H1 (cell line): Measurements from ENCODE around the gene TM4SF18. TPM values are rescaled to one million over a fixed set of nuclear protein-coding genes. Genes with fewer than 3 reads are reported as not detected.

Experiments
- CTCF ChIA-PET: fragments of 300-600 bp; sonication (Branson Sonifier 250); formaldehyde crosslinking; loops from one replicate; lab custom pipeline; 2021; ENCODE audit not compliant: partially characterized antibody; lab: Charles Lee
- POLR2A ChIA-PET: fragments of 300-600 bp; sonication (Branson Sonifier 250); formaldehyde crosslinking; loops from one replicate; lab custom pipeline; 2021; ENCODE audit warnings: inconsistent platforms; ENCODE audit not compliant: partially characterized antibody; lab: Charles Lee
- DNase-seq, 2 experiments: peaks; one replicate each; pipeline versions ENCODE4 v3.0.0 to v3.0.0-alpha.2; 2010 to 2022; ENCODE audit warnings: low spot score in 2 of 2, low read depth in 1 of 2, mixed read lengths in 1 of 2
- FAIRE-seq: peaks from 2 replicates; lab custom pipeline; 2011; peaks lifted over from hg19 to GRCh38; lab: Jason Lieb, UNC
- H2AFZ ChIP-seq: 2 replicates; pipeline ENCODE4 v1.8.1; 2012; ENCODE audit warnings: low read length, inconsistent platforms
- H2AK5ac ChIP-seq: 2 replicates; pipeline ENCODE4 v1.6.1; 2013; ENCODE audit warnings: low read depth, low read length
- H2BK120ac ChIP-seq: replicated peaks from 2 replicates; pipeline ENCODE3; 2013; ENCODE audit warnings: low read depth, low read length, inconsistent platforms
- H2BK12ac ChIP-seq: 2 replicates; pipeline ENCODE4 v1.6.1; 2013; ENCODE audit warnings: low read depth, low read length
- H2BK15ac ChIP-seq: 2 replicates; pipeline ENCODE4 v1.6.1; 2013; ENCODE audit warnings: low read length
- H2BK20ac ChIP-seq: 2 replicates; pipeline ENCODE4 v1.6.1; 2013; ENCODE audit warnings: low read length
- H2BK5ac ChIP-seq: 2 replicates; pipeline ENCODE4 v1.6.1; 2013; ENCODE audit warnings: low read depth, low read length
- H3K14ac ChIP-seq: 2 replicates; pipeline ENCODE4 v1.6.1; 2013; ENCODE audit warnings: inconsistent platforms; ENCODE audit not compliant: insufficient read length
- H3K18ac ChIP-seq: 2 replicates; pipeline ENCODE4 v1.6.1; 2013; ENCODE audit warnings: low read length; ENCODE audit errors: extremely low read depth
- H3K23ac ChIP-seq: 2 replicates; pipeline ENCODE4 v1.6.1; 2013; ENCODE audit warnings: inconsistent platforms; ENCODE audit not compliant: insufficient read length
- H3K23me2 ChIP-seq: 2 replicates; pipeline ENCODE4 v1.6.1; 2013; ENCODE audit warnings: low read depth, low read length
- H3K27ac ChIP-seq: 2 replicates; pipeline ENCODE4 v1.6.1; 2011; ENCODE audit warnings: low read depth, low read length, inconsistent platforms
- H3K27me3 ChIP-seq, 4 experiments: replicated peaks in 1 of 4; 1 replicate in 1 of 4; 2 replicates in 3 of 4; pipeline versions ENCODE4 v1.6.1 to v1.8.1; 2011 to 2013; ENCODE audit warnings: low read length in 3 of 4, mild to moderate bottlenecking in 3 of 4, inconsistent platforms in 2 of 4, mixed read lengths in 2 of 4, moderate library complexity in 1 of 4; ENCODE audit not compliant: control insufficient read depth in 3 of 4, insufficient read depth in 3 of 4; ENCODE audit errors: extremely low read depth in 1 of 4
- H3K36me3 ChIP-seq, 4 experiments: 2 replicates each; pipeline versions ENCODE4 v1.6.1 to v1.8.1; 2011 to 2013; ENCODE audit warnings: mild to moderate bottlenecking in 4 of 4, low read length in 3 of 4, moderate library complexity in 2 of 4, control low read depth in 1 of 4, inconsistent platforms in 1 of 4; ENCODE audit not compliant: insufficient read depth in 4 of 4, control insufficient read depth in 2 of 4
- H3K4ac ChIP-seq: replicated peaks from 2 replicates; pipeline ENCODE3; 2013; ENCODE audit warnings: low read length, low read depth, mixed read lengths, inconsistent platforms; ENCODE audit not compliant: insufficient read length
- H3K4me1 ChIP-seq, 4 experiments: replicated peaks in 1 of 4; 1 replicate in 1 of 4; 2 replicates in 3 of 4; pipeline versions ENCODE4 v1.6.1 to v1.8.1; 2011 to 2013; ENCODE audit warnings: low read length in 3 of 4, inconsistent platforms in 2 of 4, mixed read lengths in 1 of 4; ENCODE audit not compliant: insufficient read depth in 4 of 4, control insufficient read depth in 3 of 4
- H3K4me2 ChIP-seq, 2 experiments: 2 replicates each; pipeline versions ENCODE4 v1.6.1 to v1.8.1; 2011 to 2013; ENCODE audit warnings: low read depth in 2 of 2, low read length in 2 of 2, control low read depth in 1 of 2, inconsistent platforms in 1 of 2, mild to moderate bottlenecking in 1 of 2; ENCODE audit not compliant: insufficient read depth in 1 of 2
- H3K4me3 ChIP-seq, 4 experiments: fragments of 200-600, 300-600 bp in 1 of 4; sonication (generic), shearing (Covaris generic), sonication (Bioruptor Twin) in 1 of 4; 2 replicates each; pipeline versions ENCODE4 v1.5.1 to v1.8.1; 2011 to 2016; ENCODE audit warnings: low read length in 4 of 4, low read depth in 3 of 4, control low read depth in 2 of 4, inconsistent platforms in 2 of 4, mild to moderate bottlenecking in 2 of 4, mixed read lengths in 1 of 4, moderate library complexity in 1 of 4; ENCODE audit not compliant: insufficient read depth in 2 of 4; ENCODE audit errors: extremely low read depth in 1 of 4
- H3K56ac ChIP-seq: replicated peaks from 2 replicates; pipeline ENCODE3; 2013; ENCODE audit warnings: low read depth, mild to moderate bottlenecking, mixed read lengths, low read length, inconsistent platforms; ENCODE audit not compliant: insufficient read length
- H3K79me1 ChIP-seq: 2 replicates; pipeline ENCODE4 v1.6.1; 2013; ENCODE audit warnings: low read depth, low read length, control low read depth
- H3K79me2 ChIP-seq, 2 experiments: 2 replicates each; pipeline versions ENCODE4 v1.6.1 to v1.8.1; 2012 to 2013; ENCODE audit warnings: low read length in 2 of 2, mild to moderate bottlenecking in 2 of 2, inconsistent platforms in 1 of 2; ENCODE audit not compliant: insufficient read depth in 2 of 2, control insufficient read depth in 1 of 2
- H3K9ac ChIP-seq, 4 experiments: replicated peaks in 1 of 4; 1 replicate in 1 of 4; 2 replicates in 3 of 4; pipeline versions ENCODE4 v1.6.1 to v1.8.1; 2011 to 2013; ENCODE audit warnings: low read depth in 3 of 4, low read length in 3 of 4, control low read depth in 2 of 4, mild to moderate bottlenecking in 2 of 4, moderate library complexity in 2 of 4, inconsistent platforms in 1 of 4; ENCODE audit errors: extremely low read depth in 1 of 4
- H3K9me3 ChIP-seq, 2 experiments: 2 replicates each; pipeline versions ENCODE4 v1.6.1 to v1.8.1; 2012 to 2013; ENCODE audit warnings: mild to moderate bottlenecking in 2 of 2, moderate library complexity in 2 of 2, control low read depth in 1 of 2, inconsistent platforms in 1 of 2, low read depth in 1 of 2, low read length in 1 of 2, mixed read lengths in 1 of 2; ENCODE audit not compliant: insufficient read depth in 2 of 2
- H4K20me1 ChIP-seq, 2 experiments: replicated peaks in 1 of 2; 2 replicates each; pipeline versions ENCODE3 to v1.8.1; 2011 to 2013; ENCODE audit warnings: inconsistent platforms in 2 of 2, low read length in 2 of 2, mild to moderate bottlenecking in 1 of 2; ENCODE audit not compliant: insufficient read depth in 2 of 2, control insufficient read depth in 1 of 2
- H4K5ac ChIP-seq: 2 replicates; pipeline ENCODE4 v1.6.1; 2013; ENCODE audit warnings: low read length, low read depth, mixed read lengths, inconsistent platforms; ENCODE audit not compliant: insufficient read length
- H4K8ac ChIP-seq: 2 replicates; pipeline ENCODE4 v1.8.0; 2013; ENCODE audit warnings: mild to moderate bottlenecking, moderate library complexity, low read length, inconsistent platforms; ENCODE audit not compliant: insufficient read depth; ENCODE audit errors: extremely low read depth
- H4K91ac ChIP-seq: replicated peaks from 2 replicates; pipeline ENCODE3; 2013; ENCODE audit warnings: low read length, mixed read lengths, inconsistent platforms; ENCODE audit not compliant: insufficient read length
- ASH2L ChIP-seq: fragments of 200-600, 300-600 bp; sonication (generic); IDR thresholded peaks from one replicate; pipeline ENCODE4 v1.7.1; 2017; ENCODE audit warnings: low read length
- BCL11A ChIP-seq, 2 experiments: IDR thresholded peaks; one replicate each; pipeline ENCODE4 v1.6.1; 2011; ENCODE audit warnings: low read depth in 2 of 2, low read length in 2 of 2, mild to moderate bottlenecking in 2 of 2
- CTCF ChIP-seq, 3 experiments: IDR thresholded peaks; 1 replicate in 2 of 3; 2 replicates in 1 of 3; pipeline versions ENCODE4 v1.5.1 to v1.6.1; 2011; ENCODE audit warnings: low read length in 3 of 3, mild to moderate bottlenecking in 3 of 3, inconsistent platforms in 2 of 3, low read depth in 1 of 3, moderate library complexity in 1 of 3; ENCODE audit not compliant: insufficient read depth in 1 of 3; ENCODE audit errors: control extremely low read depth in 1 of 3
- EP300 ChIP-seq, 2 experiments: IDR thresholded peaks; 1 replicate in 1 of 2; 2 replicates in 1 of 2; pipeline ENCODE4 v1.6.1; 2011 to 2012; ENCODE audit warnings: low read depth in 2 of 2, low read length in 2 of 2, mild to moderate bottlenecking in 2 of 2, borderline replicate concordance in 1 of 2, inconsistent platforms in 1 of 2, moderate library complexity in 1 of 2
- HDAC6 ChIP-seq: IDR thresholded peaks from one replicate; pipeline ENCODE4 v1.7.1; 2012; ENCODE audit warnings: low read depth, mild to moderate bottlenecking, inconsistent platforms, low read length, moderate library complexity
- KDM4A ChIP-seq: IDR thresholded peaks from one replicate; pipeline ENCODE4 v1.7.1; 2012; ENCODE audit warnings: low read depth, mild to moderate bottlenecking, moderate library complexity, low read length, inconsistent platforms; ENCODE audit not compliant: severe bottlenecking
- SIX5 ChIP-seq: IDR thresholded peaks from 2 replicates; pipeline ENCODE4 v1.6.1; 2011; ENCODE audit warnings: mild to moderate bottlenecking, low read depth, low read length
- TAF1 ChIP-seq: IDR thresholded peaks from 2 replicates; pipeline ENCODE4 v1.6.1; 2011; ENCODE audit warnings: mild to moderate bottlenecking, low read depth, low read length
- TCF12 ChIP-seq: IDR thresholded peaks from 2 replicates; pipeline ENCODE4 v1.6.1; 2011; ENCODE audit warnings: low read depth, mild to moderate bottlenecking, low read length
- ZNF274 ChIP-seq: IDR thresholded peaks from 2 replicates; pipeline ENCODE4 v1.7.0; 2012; ENCODE audit warnings: low read length, borderline replicate concordance; ENCODE audit errors: extremely low read depth
- WGBS, 2 experiments: shearing (Covaris generic) in 1 of 2; methylation state at CpG; one replicate each; pipeline versions ENCODE4 v1.1.6 to v1.1.7; 2013 to 2015; ENCODE audit warnings: low lambda C conversion rate in 2 of 2, mixed read lengths in 2 of 2, inconsistent platforms in 1 of 2, low coverage in 1 of 2, missing lambda C conversion rate in 1 of 2; ENCODE audit not compliant: insufficient replicate concordance in 2 of 2, insufficient coverage in 1 of 2, insufficient read length in 1 of 2; ENCODE audit errors: extremely low coverage in 1 of 2, missing lambda C conversion rate in 1 of 2; 5-methylcytosine and 5-hydroxymethylcytosine counted together
- polyA plus RNA-seq, 7 experiments: library from polyadenylated mRNA; depleted of rRNA in 3 of 7; stranded (reverse) in 5 of 7; unstranded in 2 of 7; fragments of >200 nt in 5 of 7; fragments of 200-250 nt in 2 of 7; gene quantifications; 1 replicate in 5 of 7; 2 replicates in 1 of 7; 4 replicates in 1 of 7; pipeline versions ENCODE4 v1.2.1 to v1.2.3, GENCODE V29; 2011 to 2013; ENCODE audit warnings: missing spikeins in 2 of 7, mixed read lengths in 2 of 7
- total RNA-seq: library from RNA; stranded (reverse); fragmentation: NEBNext Ultra II Directional; extraction: Animal tissue kit (Norgen Biotek cat#: 25700); gene quantifications from 2 replicates; pipeline ENCODE4 v1.2.1, GENCODE V29; 2021

Gene TM4SF18
- total and polyA plus RNA-seq, 2 of the 8 experiments (the other 6 are each of a cell fraction or from before 2014, with no cell fraction given) = 2.9 to 13.6 TPM

DNA sequence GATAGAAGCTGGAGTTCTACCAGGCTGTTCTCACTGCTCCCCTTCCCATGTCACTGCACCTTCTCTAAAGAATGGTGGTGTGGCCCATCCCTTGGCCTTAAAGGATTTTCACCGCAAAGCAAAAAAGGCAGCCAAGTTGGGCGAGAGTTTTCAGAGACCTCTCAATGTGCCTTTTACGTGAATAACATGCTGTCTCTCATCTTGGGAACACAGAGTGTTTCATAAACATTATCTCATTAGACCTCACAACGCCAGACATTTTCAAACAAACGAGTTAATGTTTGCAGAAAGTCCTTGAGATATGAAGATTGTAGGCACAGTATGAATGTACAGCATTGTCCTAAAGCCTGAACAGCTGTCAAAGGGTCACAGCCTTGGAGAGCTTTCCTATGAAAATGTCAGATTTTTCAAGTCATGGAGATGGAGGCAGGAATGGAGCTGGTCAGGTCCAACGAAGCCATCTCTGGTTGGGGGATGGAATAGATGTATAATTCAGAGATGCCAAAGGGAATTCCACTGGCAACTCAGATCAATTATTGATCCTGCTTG is 22.7 kb upstream of the TM4SF18 start:
- no peak overlapping the region for H3K23ac ChIP-seq
- no peak overlapping the region for H3K4ac ChIP-seq
- no peak overlapping the region for H3K14ac ChIP-seq
- H2BK120ac ChIP-seq = no peak overlapping the region
- no peaks in the 10 kb centered on the region for H3K36me3 ChIP-seq
- no peak overlapping the region for H2BK15ac ChIP-seq
- H4K5ac ChIP-seq = no peak overlapping the region
- DNase-seq = no peak
- H3K9ac ChIP-seq = no peak overlapping the region
- no peak overlapping the region for H2BK12ac ChIP-seq
- H3K79me1 ChIP-seq = no peaks in the 10 kb centered on the region
- no peaks in the 10 kb centered on the region for H4K20me1 ChIP-seq
- no peak overlapping the region for H3K27ac ChIP-seq
- no peak overlapping the region for H2AK5ac ChIP-seq
- no peak overlapping the region for H2AFZ ChIP-seq
- H3K27me3 ChIP-seq = no peaks in the 10 kb centered on the region
- H3K9me3 ChIP-seq = no peaks in the 10 kb centered on the region
- 89% methylated on average over 6 of the region's 6 CpGs; no CpG with 5 or more reads in 1 of the 2 experiments for WGBS, 2 experiments
- H2BK20ac ChIP-seq = no peak overlapping the region
- FAIRE-seq = no peak
- H3K4me1 ChIP-seq = no peaks in the 10 kb centered on the region
- H3K4me3 ChIP-seq = no peak overlapping the region
- H3K56ac ChIP-seq = no peak overlapping the region
- no peak overlapping the region for H3K4me2 ChIP-seq
- H4K91ac ChIP-seq = no peak overlapping the region
- CTCF ChIA-PET = interaction anchor here (0.5 to 8.8 kb wide), 13 partner anchors 8 to 401 kb away, joined by 3 to 107 read pairs (median 5); partner anchors contain the start of gene TM4SF18
- H2BK5ac ChIP-seq = no peak overlapping the region
- H3K18ac ChIP-seq = no peak overlapping the region
- H3K79me2 ChIP-seq = no peaks in the 10 kb centered on the region
- H3K23me2 ChIP-seq = no peaks in the 10 kb centered on the region
- no peak overlapping the region for H4K8ac ChIP-seq
- TF ChIP-seq TAF1 (no peak), ASH2L (no peak), EP300 (IDR thresholded peaks at IDR 0.05; ENCODE audit: borderline replicate concordance in 1 of 2, low read depth in 2 of 2, low read length in 2 of 2) (no peak), ZNF274 (no peak), HDAC6 (no peak), TCF12 (no peak), CTCF (IDR thresholded peaks at IDR 0.05; ENCODE audit: control extremely low read depth in 1 of 3, insufficient read depth in 1 of 3, low read depth in 1 of 3, low read length in 3 of 3) (no peak), KDM4A (no peak), BCL11A (IDR thresholded peaks at IDR 0.05; ENCODE audit: low read depth in 2 of 2, low read length in 2 of 2) (no peak), SIX5 (no peak)
- POLR2A ChIA-PET = no interaction called here
